PFSK-1 (cell line): ENCODE data around the gene ARHGAP19.

Source experiments
- POLR2AphosphoS5 ChIP-seq: IDR thresholded peaks from 2 replicates; pipeline ENCODE4 v1.6.1; 2012; ENCODE audit warnings: low read depth, mild to moderate bottlenecking, control low read depth, low read length, moderate library complexity
- SIN3A ChIP-seq: IDR thresholded peaks from 2 replicates; pipeline ENCODE4 v1.6.1; 2012; ENCODE audit warnings: mild to moderate bottlenecking, low read length, moderate library complexity, borderline replicate concordance; ENCODE audit not compliant: insufficient read depth
- TAF1 ChIP-seq: IDR thresholded peaks from 2 replicates; pipeline ENCODE4 v1.6.1; 2012; ENCODE audit warnings: low read length, control low read depth, borderline replicate concordance; ENCODE audit not compliant: insufficient read depth

GRCh38 chr10:97323501-97323900 lies 31.1 kb upstream of the ARHGAP19 start:
- TF ChIP-seq POLR2AphosphoS5 (no peak), SIN3A (no peak), TAF1 (no peak)
